Glomerular endothelial cell (primary cell): ENCODE data around the gene PDZRN4. TPM values are rescaled to one million over a fixed set of nuclear protein-coding genes. Genes with fewer than 3 reads are reported as not detected.

Experiments
- DNase-seq: peaks from one replicate; pipeline ENCODE4 v3.0.0-alpha.2; 2011; ENCODE audit warnings: low read depth, low spot score; ENCODE audit errors: extremely low read depth
- total RNA-seq: library from RNA; depleted of rRNA; stranded (reverse); fragments of >200 nt; gene quantifications from 2 replicates; pipeline ENCODE4 v1.2.3, GENCODE V29; 2015

The PDZRN4 gene
- total RNA-seq, 1 donor from 2014 or later, result not detected

- DNase-seq, result no peak
Measured at GRCh38 chr12:41496009-41496408, 307.9 kb downstream of the PDZRN4 start.

GRCh38 chr12:41497409-41497808 is 309.3 kb downstream of the PDZRN4 start:
- DNase-seq, result no peak

GRCh38 chr12:41504976-41505375 is 316.9 kb downstream of the PDZRN4 start:
- DNase-seq, result no peak

- no peak for DNase-seq
Measured at GRCh38 chr12:41507286-41507685, 319.2 kb downstream of the PDZRN4 start.

GRCh38 chr12:41509271-41510055 is 321.3 kb downstream of the PDZRN4 start:
- DNase-seq, result no peak

- DNase-seq, result no peak
Measured at GRCh38 chr12:41510470-41510869, 322.4 kb downstream of the PDZRN4 start.

- no peak for DNase-seq
Measured at GRCh38 chr12:41511247-41511646, 323.1 kb downstream of the PDZRN4 start.

- DNase-seq, result peak; percentile 18
Measured at GRCh38 chr12:41512497-41512896, 324.4 kb downstream of the PDZRN4 start.

GRCh38 chr12:41514021-41514777 is 326.1 kb downstream of the PDZRN4 start:
- no peak for DNase-seq

GRCh38 chr12:41514907-41515306 is 326.8 kb downstream of the PDZRN4 start:
- DNase-seq, result no peak

GRCh38 chr12:41515953-41516352 is 327.8 kb downstream of the PDZRN4 start:
- no peak for DNase-seq

GRCh38 chr12:41520869-41521268 is 332.7 kb downstream of the PDZRN4 start:
- no peak for DNase-seq

- peak; percentile 86 for DNase-seq
Measured at GRCh38 chr12:41521872-41522379, 333.8 kb downstream of the PDZRN4 start.

GRCh38 chr12:41527062-41527461 is 338.9 kb downstream of the PDZRN4 start:
- no peak for DNase-seq

- DNase-seq, result no peak
Measured at GRCh38 chr12:41527534-41528116, 339.5 kb downstream of the PDZRN4 start.

GRCh38 chr12:41528874-41529273 is 340.8 kb downstream of the PDZRN4 start:
- DNase-seq, result no peak

- DNase-seq, result no peak
Measured at GRCh38 chr12:41530441-41530840, 342.3 kb downstream of the PDZRN4 start.

GRCh38 chr12:41531147-41531829 is 343.2 kb downstream of the PDZRN4 start:
- no peak for DNase-seq

GRCh38 chr12:41532072-41532471 is 344.0 kb downstream of the PDZRN4 start:
- DNase-seq, result no peak

- no peak for DNase-seq
Measured at GRCh38 chr12:41536813-41537490, 348.8 kb downstream of the PDZRN4 start.
